PC-3 (cell line): ENCODE results near the gene NTM.

Experiments used
- EZH2 ChIP-seq: fragments of 300-600 bp; sonication (generic); IDR thresholded peaks from one replicate; pipeline ENCODE4 v1.6.1; 2017; ENCODE audit warnings: antibody characterized with exemption, mild to moderate bottlenecking, low read length; ENCODE audit not compliant: unreplicated experiment
- EZH2phosphoT487 ChIP-seq: fragments of 300-600 bp; sonication (generic); IDR thresholded peaks from 2 replicates; pipeline ENCODE4 v1.6.1; 2018; ENCODE audit warnings: mild to moderate bottlenecking, antibody characterized with exemption, low read length, borderline replicate concordance
- TF ChIP-seq, protein P1 (sequence below): fragments of 300-600 bp; sonication (generic); conservative IDR thresholded peaks from 2 replicates; pipeline ENCODE4 v1.5.1; 2017; ENCODE audit warnings: antibody characterized with exemption, low read depth, mild to moderate bottlenecking, low read length

DNA sequence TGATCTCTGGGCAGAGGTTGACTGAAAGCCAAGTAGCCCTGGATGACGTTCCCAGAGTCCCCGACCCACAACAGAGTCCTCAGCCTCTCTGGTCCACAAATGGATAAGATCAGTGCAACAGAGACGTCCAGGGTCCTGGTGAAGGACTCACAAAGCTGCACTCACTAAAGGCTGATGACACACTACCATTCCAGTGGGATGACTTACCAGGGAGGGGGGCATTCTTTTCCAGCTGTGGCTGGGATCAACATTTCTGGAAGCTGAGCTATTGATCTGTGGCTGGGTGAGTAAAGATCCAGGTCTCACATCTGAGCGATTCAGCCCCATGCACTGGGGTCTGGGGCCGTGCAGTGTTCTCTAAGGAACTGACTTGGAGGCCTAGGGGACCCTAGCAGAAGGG, 296.2 kb downstream of the NTM start:
- TF ChIP-seq EZH2phosphoT487 (no peak), EZH2 (no peak)
- TF ChIP-seq, protein P1, sequence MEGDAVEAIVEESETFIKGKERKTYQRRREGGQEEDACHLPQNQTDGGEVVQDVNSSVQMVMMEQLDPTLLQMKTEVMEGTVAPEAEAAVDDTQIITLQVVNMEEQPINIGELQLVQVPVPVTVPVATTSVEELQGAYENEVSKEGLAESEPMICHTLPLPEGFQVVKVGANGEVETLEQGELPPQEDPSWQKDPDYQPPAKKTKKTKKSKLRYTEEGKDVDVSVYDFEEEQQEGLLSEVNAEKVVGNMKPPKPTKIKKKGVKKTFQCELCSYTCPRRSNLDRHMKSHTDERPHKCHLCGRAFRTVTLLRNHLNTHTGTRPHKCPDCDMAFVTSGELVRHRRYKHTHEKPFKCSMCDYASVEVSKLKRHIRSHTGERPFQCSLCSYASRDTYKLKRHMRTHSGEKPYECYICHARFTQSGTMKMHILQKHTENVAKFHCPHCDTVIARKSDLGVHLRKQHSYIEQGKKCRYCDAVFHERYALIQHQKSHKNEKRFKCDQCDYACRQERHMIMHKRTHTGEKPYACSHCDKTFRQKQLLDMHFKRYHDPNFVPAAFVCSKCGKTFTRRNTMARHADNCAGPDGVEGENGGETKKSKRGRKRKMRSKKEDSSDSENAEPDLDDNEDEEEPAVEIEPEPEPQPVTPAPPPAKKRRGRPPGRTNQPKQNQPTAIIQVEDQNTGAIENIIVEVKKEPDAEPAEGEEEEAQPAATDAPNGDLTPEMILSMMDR = no peak
